Activated T-helper 2 cell treated with anti-CD3 and anti-CD28 coated beads, Interferon-gamma antibody, Interleukin-2, Interleukin-4, amounts not matched to agents 10 μg/mL and 5 μg/mL and 100 μg/mL, durations not matched to agents 14 hours and 24 hours and 36 hours (primary cell): Measurements from ENCODE around the gene CSF3R. TPM values are rescaled to one million over a fixed set of nuclear protein-coding genes. Genes with fewer than 3 reads are reported as not detected.
A peak's percentile ranks its signal among the peaks of the same experiment; 100 is the strongest.

Experiments used
- DNase-seq: peaks from one replicate; pipeline ENCODE4 v3.0.0; 2021; ENCODE audit warnings: low spot score
- H3K27ac Mint-ChIP-seq: one replicate; pipeline ENCODE4 v1.8.0; 2021; ENCODE audit warnings: mixed read lengths
- H3K27me3 Mint-ChIP-seq: one replicate; pipeline ENCODE4 v1.8.0; 2021; ENCODE audit warnings: low read depth, mixed read lengths
- H3K36me3 Mint-ChIP-seq: one replicate; pipeline ENCODE4 v1.8.0; 2021; ENCODE audit warnings: low read depth, mixed read lengths
- H3K4me1 Mint-ChIP-seq: one replicate; pipeline ENCODE4 v1.8.0; 2021; ENCODE audit warnings: low read depth, mixed read lengths
- H3K4me3 Mint-ChIP-seq: one replicate; pipeline ENCODE4 v1.8.0; 2021; ENCODE audit warnings: low read depth, mild to moderate bottlenecking, moderate library complexity, mixed read lengths
- H3K9me3 Mint-ChIP-seq: one replicate; pipeline ENCODE4 v1.8.0; 2021; ENCODE audit warnings: mixed read lengths
- intact Hi-C: fragments of 100-400 bp; cut with micrococcal nuclease; formaldehyde crosslinking; loops from one replicate; pipeline ENCODE4 v1.15.1; 2023
- total RNA-seq: library from RNA; stranded (reverse); gene quantifications from 2 replicates; pipeline ENCODE4 v1.2.3, GENCODE V29; 2022

The CSF3R gene
- total RNA-seq, result 0.11 and 0.62 TPM in 2 replicates

- Mint-ChIP-seq H3K4me1 (peaks cover 15% of the 10 kb centered on the region), H3K36me3 (no peaks in the 10 kb centered on the region), H3K4me3 (peak within 1 kb of the TSS; percentile 60), H3K27me3 (peaks cover 5% of the 10 kb centered on the region), H3K9me3 (no peaks in the 10 kb centered on the region), H3K27ac (peak within 1 kb of the TSS; percentile 44)
- intact Hi-C loops, result no loop called here
- no peak for DNase-seq
Measured at GRCh38 chr1:36482724-36483388, at the start of gene CSF3R. TSS of gene CSF3R (minus strand) at chr1:36482913. CDS start at chr1:36479496, 3,417 bp downstream.

GRCh38 chr1:36531833-36532232, 49.1 kb upstream of the CSF3R start:
- DNase-seq, result no peak
- Mint-ChIP-seq H3K9me3 (no peaks in the 10 kb centered on the region), H3K27ac (no peak overlapping the region), H3K27me3 (peaks cover 3% of the 10 kb centered on the region), H3K4me1 (no peaks in the 10 kb centered on the region), H3K36me3 (no peaks in the 10 kb centered on the region), H3K4me3 (no peak overlapping the region)
- intact Hi-C loops, result no loop called here

GRCh38 chr1:36530791-36531190, 48.1 kb upstream of the CSF3R start:
- DNase-seq, result no peak
- peaks cover 2% of the 10 kb centered on the region for H3K27me3 Mint-ChIP-seq
- intact Hi-C loops, result no loop called here
- no peak overlapping the region for H3K4me3 Mint-ChIP-seq
- H3K9me3 Mint-ChIP-seq, result no peaks in the 10 kb centered on the region
- no peak overlapping the region for H3K27ac Mint-ChIP-seq
- no peaks in the 10 kb centered on the region for H3K36me3 Mint-ChIP-seq
- no peaks in the 10 kb centered on the region for H3K4me1 Mint-ChIP-seq

GRCh38 chr1:36530261-36530660, 47.5 kb upstream of the CSF3R start:
- Mint-ChIP-seq H3K4me3 (no peak overlapping the region), H3K27ac (no peak overlapping the region), H3K27me3 (no peaks in the 10 kb centered on the region), H3K9me3 (no peaks in the 10 kb centered on the region), H3K4me1 (no peaks in the 10 kb centered on the region), H3K36me3 (no peaks in the 10 kb centered on the region)
- intact Hi-C loops, result no loop called here
- no peak for DNase-seq

GRCh38 chr1:36529769-36530260, 47.1 kb upstream of the CSF3R start:
- intact Hi-C loops, result no loop called here
- H3K27me3 Mint-ChIP-seq, result no peaks in the 10 kb centered on the region
- no peaks in the 10 kb centered on the region for H3K9me3 Mint-ChIP-seq
- H3K4me1 Mint-ChIP-seq, result no peaks in the 10 kb centered on the region
- DNase-seq, result no peak
- H3K27ac Mint-ChIP-seq, result no peak overlapping the region
- H3K4me3 Mint-ChIP-seq, result no peak overlapping the region
- no peaks in the 10 kb centered on the region for H3K36me3 Mint-ChIP-seq

- Mint-ChIP-seq H3K4me3 (no peak overlapping the region), H3K27me3 (no peaks in the 10 kb centered on the region), H3K4me1 (peaks cover under 1% of the 10 kb centered on the region), H3K27ac (no peak overlapping the region), H3K9me3 (no peaks in the 10 kb centered on the region), H3K36me3 (no peaks in the 10 kb centered on the region)
- no peak for DNase-seq
- intact Hi-C loops, result no loop called here
Measured at GRCh38 chr1:36528361-36529349, 45.9 kb upstream of the CSF3R start.

- Mint-ChIP-seq H3K4me1 (peaks cover 2% of the 10 kb centered on the region), H3K36me3 (no peaks in the 10 kb centered on the region), H3K9me3 (no peaks in the 10 kb centered on the region), H3K27me3 (no peaks in the 10 kb centered on the region), H3K27ac (no peak overlapping the region), H3K4me3 (no peak overlapping the region)
- intact Hi-C loops, result no loop called here
- DNase-seq, result no peak
Measured at GRCh38 chr1:36525166-36525565, 42.5 kb upstream of the CSF3R start.

- Mint-ChIP-seq H3K4me3 (no peak overlapping the region), H3K27ac (no peak overlapping the region), H3K27me3 (no peaks in the 10 kb centered on the region), H3K9me3 (no peaks in the 10 kb centered on the region), H3K36me3 (no peaks in the 10 kb centered on the region), H3K4me1 (peaks cover 2% of the 10 kb centered on the region)
- DNase-seq, result no peak
- intact Hi-C loops, result no loop called here
Measured at GRCh38 chr1:36524359-36525062, 41.8 kb upstream of the CSF3R start.

GRCh38 chr1:36523850-36524249, 41.1 kb upstream of the CSF3R start:
- intact Hi-C loops, result no loop called here
- Mint-ChIP-seq H3K27ac (no peak overlapping the region), H3K36me3 (no peaks in the 10 kb centered on the region), H3K9me3 (no peaks in the 10 kb centered on the region), H3K27me3 (no peaks in the 10 kb centered on the region), H3K4me3 (no peak overlapping the region), H3K4me1 (peaks cover 2% of the 10 kb centered on the region)
- no peak for DNase-seq

- Mint-ChIP-seq H3K27me3 (no peaks in the 10 kb centered on the region), H3K4me3 (no peak overlapping the region), H3K4me1 (peaks cover 2% of the 10 kb centered on the region), H3K27ac (no peak overlapping the region), H3K36me3 (no peaks in the 10 kb centered on the region), H3K9me3 (no peaks in the 10 kb centered on the region)
- DNase-seq, result no peak
- intact Hi-C loops, result no loop called here
Measured at GRCh38 chr1:36523230-36523495, 40.5 kb upstream of the CSF3R start.

GRCh38 chr1:36522461-36523229, 39.9 kb upstream of the CSF3R start:
- H3K27me3 Mint-ChIP-seq, result no peaks in the 10 kb centered on the region
- no peak overlapping the region for H3K4me3 Mint-ChIP-seq
- peaks cover 2% of the 10 kb centered on the region for H3K4me1 Mint-ChIP-seq
- no peaks in the 10 kb centered on the region for H3K36me3 Mint-ChIP-seq
- DNase-seq, result no peak
- no peak overlapping the region for H3K27ac Mint-ChIP-seq
- H3K9me3 Mint-ChIP-seq, result no peaks in the 10 kb centered on the region
- intact Hi-C loops, result no loop called here

GRCh38 chr1:36522021-36522420, 39.3 kb upstream of the CSF3R start:
- H3K27me3 Mint-ChIP-seq, result no peaks in the 10 kb centered on the region
- H3K9me3 Mint-ChIP-seq, result no peaks in the 10 kb centered on the region
- H3K27ac Mint-ChIP-seq, result no peak overlapping the region
- no peak for DNase-seq
- H3K36me3 Mint-ChIP-seq, result no peaks in the 10 kb centered on the region
- H3K4me3 Mint-ChIP-seq, result no peak overlapping the region
- peaks cover 2% of the 10 kb centered on the region for H3K4me1 Mint-ChIP-seq
- intact Hi-C loops, result no loop called here
